GOT3 (cell line): Measurements from ENCODE around the gene PCBP1.
"Not testable (repeated sequence)": the region's sequence is repeated elsewhere in the genome, so short reads cannot be mapped to it uniquely, and the experiment has no call there.

ENCODE experiments used
- DNase-seq: peaks from one replicate; lab custom pipeline; 2025; ENCODE audit warnings: mixed read lengths; lab: John Stamatoyannopoulos, UW

Gene PCBP1

DNA sequence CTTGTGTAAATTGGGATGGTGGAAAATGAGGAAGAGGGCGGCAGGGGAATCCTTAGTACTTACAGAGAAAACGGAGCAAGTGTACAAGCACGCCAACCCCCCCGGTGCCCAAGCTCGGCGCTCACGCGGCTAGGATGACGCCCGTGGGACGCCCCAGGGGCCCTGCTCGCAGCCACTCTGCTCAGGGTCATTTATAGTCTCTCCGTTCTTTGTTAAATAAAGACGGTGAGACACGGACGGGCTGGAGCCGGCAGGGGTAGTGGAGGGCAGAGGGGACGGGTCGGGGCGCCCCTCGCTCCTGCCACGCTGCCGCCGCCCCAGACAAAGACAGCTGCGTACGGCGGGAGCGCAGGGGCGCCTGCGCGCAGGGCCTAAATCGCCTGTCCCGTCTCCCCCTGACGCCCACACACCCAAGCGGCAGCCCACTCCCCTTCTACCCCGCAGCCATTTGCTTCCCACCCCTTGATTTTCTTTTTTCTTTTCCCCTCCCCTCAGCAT lies 37.8 kb downstream of the PCBP1 start:
- DNase-seq, result no peak

GRCh38 chr2:70125498-70125898 lies 38.2 kb downstream of the PCBP1 start:
- DNase-seq, result no peak

- no peak for DNase-seq
Observed at GRCh38 chr2:70126413-70126812, 39.1 kb downstream of the PCBP1 start.

GRCh38 chr2:70128005-70128404 lies 40.7 kb downstream of the PCBP1 start:
- DNase-seq, result no peak

DNA sequence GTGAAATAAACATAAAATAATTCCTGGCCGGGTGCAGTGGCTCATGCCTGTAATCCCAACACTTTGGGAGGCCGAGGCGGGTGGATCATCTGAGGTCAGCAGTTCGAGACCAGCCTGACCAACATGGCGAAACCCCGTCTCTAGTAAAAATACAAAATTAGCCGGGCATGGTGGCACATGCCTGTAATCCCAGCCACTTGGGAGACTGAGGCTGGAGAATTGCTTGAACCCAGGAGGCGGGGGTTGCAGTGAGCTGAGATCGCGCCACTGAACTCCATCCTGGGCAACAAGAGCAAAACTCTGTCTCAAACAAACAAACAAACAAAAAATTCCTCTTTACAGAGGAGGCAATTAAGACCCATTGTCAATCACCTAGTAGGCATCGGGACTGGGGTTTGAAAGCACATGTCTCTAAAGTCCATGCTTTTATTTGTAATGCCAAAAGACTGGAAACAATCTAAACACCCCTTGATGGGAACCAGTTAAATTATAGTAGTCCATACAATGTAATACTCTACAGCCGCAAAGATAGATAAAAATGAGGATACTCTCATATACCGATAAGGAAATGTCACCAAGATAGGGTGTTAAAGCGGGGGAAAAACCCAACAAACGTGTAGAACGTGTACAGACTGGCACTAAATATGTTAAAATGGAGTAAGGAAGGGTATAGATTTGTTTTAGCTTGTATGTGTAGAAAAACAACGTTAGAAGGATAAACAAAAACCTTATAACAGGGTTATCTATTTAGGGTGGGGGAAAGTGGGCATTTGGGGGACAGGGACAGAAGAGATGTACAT lies 44.3 kb downstream of the PCBP1 start:
- not testable (repeated sequence) for DNase-seq

DNA sequence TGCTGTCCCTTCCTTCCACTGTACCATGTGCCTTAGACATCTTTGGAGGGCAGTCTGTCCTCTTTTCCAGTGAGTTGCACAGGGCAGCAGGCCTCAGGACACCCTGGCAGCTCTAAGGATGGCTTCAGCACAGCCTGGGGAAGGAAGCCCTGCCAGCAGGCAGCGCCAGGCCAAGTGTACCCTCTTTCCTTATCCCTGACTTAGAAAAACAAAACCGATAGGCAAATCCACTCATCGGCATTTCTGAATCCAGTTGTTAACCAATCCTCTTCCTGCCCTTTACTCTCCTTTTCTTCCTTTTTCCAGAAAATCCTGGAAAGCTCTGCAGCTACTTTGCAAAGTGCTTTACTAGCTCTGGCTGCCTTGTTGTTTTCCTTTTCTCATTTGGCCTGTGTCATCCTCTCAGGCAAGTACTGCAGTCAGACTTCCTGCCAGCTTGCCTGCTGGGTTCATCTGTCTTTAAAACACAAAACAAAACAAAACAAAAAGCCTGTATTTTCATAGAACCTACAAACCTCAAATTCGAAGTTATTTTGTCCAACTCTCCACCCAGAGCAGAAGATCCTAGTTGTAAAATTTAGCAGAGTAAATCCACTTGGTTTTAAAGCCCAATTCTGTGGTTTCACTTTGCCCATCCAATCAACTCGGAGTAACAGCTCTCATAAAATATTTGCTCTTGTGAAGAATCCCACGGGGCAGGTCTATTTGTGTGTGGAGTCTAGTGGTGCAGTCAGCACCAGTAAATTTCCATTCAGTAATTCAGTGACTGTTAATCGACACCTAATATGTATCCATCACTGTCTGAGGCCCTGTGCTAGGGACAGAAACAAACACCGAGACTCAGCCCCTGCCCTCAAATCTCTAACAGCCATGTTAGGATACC lies 45.2 kb downstream of the PCBP1 start:
- no peak for DNase-seq

DNA sequence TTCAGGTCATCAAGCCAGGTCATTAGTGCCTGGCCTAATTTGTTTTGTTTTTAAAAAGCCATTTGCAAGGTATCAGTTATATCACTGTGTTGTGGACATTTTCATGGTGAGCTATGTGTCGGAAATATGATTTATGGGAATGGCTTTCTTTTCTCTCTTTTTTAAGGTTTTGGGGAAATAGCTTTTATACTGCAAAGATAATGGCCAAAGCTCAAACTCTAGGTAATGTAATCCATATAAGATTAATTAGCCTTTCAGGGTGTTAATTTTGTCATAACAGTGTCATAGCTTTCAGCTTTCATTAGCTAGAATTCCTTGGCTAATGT lies 45.8 kb downstream of the PCBP1 start:
- DNase-seq, result no peak

DNA sequence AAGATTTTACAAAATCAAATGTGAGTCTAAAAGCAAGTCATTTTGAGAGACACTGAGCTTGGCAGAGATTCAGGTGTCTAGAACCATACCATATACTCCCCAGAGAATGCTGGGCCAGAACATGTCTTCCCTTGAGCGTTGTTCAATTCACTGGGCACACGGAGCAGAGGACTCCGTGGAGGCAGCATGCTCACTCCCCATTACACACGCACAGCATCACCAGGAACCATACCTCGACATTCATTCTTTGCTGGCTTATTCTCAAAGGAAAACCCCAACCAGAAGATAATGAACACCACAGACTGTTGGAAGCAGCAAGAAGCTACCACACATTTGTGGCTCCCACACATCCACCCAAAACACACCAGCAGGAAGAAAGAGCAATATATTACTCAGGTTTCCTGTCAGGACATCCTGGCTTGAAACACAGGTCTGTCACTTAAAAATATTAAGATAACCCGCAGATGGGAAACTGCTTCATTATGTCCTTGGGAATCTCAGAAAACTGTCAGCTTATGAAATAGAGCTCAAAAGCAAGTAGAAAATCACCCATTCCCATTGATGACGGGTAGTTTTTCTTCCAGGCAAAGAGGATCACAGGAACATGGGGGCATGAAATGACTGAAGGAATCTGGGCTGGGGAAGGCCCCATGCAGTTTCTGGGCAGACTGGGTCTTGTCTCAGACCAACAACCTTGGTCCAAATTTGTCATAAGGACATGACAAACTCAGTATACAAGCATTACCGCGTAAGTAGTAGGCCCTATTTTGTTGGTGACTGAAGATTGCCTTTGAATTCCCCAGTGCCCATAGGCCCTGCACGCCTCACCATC lies 46.4 kb downstream of the PCBP1 start:
- no peak for DNase-seq

GRCh38 chr2:70134323-70134983 lies 47.2 kb downstream of the PCBP1 start:
- DNase-seq, result not testable (repeated sequence)
